HEK293 (cell line): ENCODE results near the gene KAT5.

Source experiments
- CTCF ChIA-PET: fragments of 350-600 bp; formaldehyde crosslinking; extraction: SDS; loops from one replicate; lab custom pipeline; 2021; ENCODE audit warnings: antibody characterized with exemption; lab: Yijun Ruan, JAX
- POLR2A ChIA-PET: fragments of 300-600 bp; formaldehyde crosslinking; extraction: SDS; loops from one replicate; lab custom pipeline; 2020; ENCODE audit warnings: antibody characterized with exemption, inconsistent platforms; lab: Yijun Ruan, JAX
- H3K27ac ChIP-seq: fragments of 200-500 bp; sonication (Bioruptor generic); 2 replicates; pipeline ENCODE4 v1.5.1; 2014; ENCODE audit warnings: low read depth, low read length, control low read depth, inconsistent platforms; ENCODE audit errors: extremely low read depth
- H3K36me3 ChIP-seq, 2 experiments: fragments of 200-500 bp in 1 of 2; sonication (Bioruptor generic) in 1 of 2; 1 replicate in 1 of 2; 2 replicates in 1 of 2; pipeline ENCODE4 v1.5.1; 2014 to 2017; ENCODE audit warnings: inconsistent platforms in 2 of 2, low read length in 2 of 2; ENCODE audit not compliant: control insufficient read depth in 2 of 2, insufficient read depth in 1 of 2
- H3K4me1 ChIP-seq: fragments of 200-500 bp; sonication (Bioruptor generic); 2 replicates; pipeline ENCODE4 v1.5.1; 2014; ENCODE audit warnings: mild to moderate bottlenecking, low read length, inconsistent platforms; ENCODE audit not compliant: control insufficient read depth, insufficient read depth
- H3K4me3 ChIP-seq: 2 replicates; pipeline ENCODE4 v1.5.1; 2011; ENCODE audit warnings: low read depth, mild to moderate bottlenecking, control low read depth, low read length, moderate library complexity
- H3K9me3 ChIP-seq: fragments of 200-500 bp; sonication (Bioruptor generic); 2 replicates; pipeline ENCODE4 v1.5.1; 2014; ENCODE audit warnings: low read depth, low read length, inconsistent platforms; ENCODE audit not compliant: control insufficient read depth, insufficient read depth
- FEZF1 ChIP-seq: fragments of 450-650 bp; formaldehyde crosslinking; IDR thresholded peaks from 2 replicates; pipeline ENCODE4 v1.5.1; 2016; ENCODE audit warnings: missing biosample characterization, missing genetic modification characterization
- GLIS1 ChIP-seq: fragments of 450-650 bp; formaldehyde crosslinking; IDR thresholded peaks from 2 replicates; pipeline ENCODE4 v1.5.1; 2016; ENCODE audit warnings: missing biosample characterization, missing genetic modification characterization
- KLF10 ChIP-seq: fragments of 450-650 bp; IDR thresholded peaks from 2 replicates; pipeline ENCODE4 v1.5.1; 2018; ENCODE audit warnings: missing biosample characterization, mild to moderate bottlenecking, missing genetic modification characterization
- KLF17 ChIP-seq: fragments of 450-650 bp; formaldehyde crosslinking; IDR thresholded peaks from 2 replicates; pipeline ENCODE4 v1.5.1; 2016; ENCODE audit warnings: missing biosample characterization, missing genetic modification characterization
- SP2 ChIP-seq: fragments of 450-650 bp; formaldehyde crosslinking; IDR thresholded peaks from 2 replicates; pipeline ENCODE4 v1.5.1; 2016; ENCODE audit warnings: missing biosample characterization, missing genetic modification characterization
- TCF7L2 ChIP-seq: IDR thresholded peaks from 2 replicates; pipeline ENCODE4 v1.6.1; 2011; ENCODE audit warnings: low read depth, mild to moderate bottlenecking, inconsistent platforms, low read length, moderate library complexity, borderline replicate concordance
- YY1 ChIP-seq: fragments of 450-650 bp; formaldehyde crosslinking; IDR thresholded peaks from 2 replicates; pipeline ENCODE4 v1.5.1; 2018; ENCODE audit warnings: missing biosample characterization, missing genetic modification characterization
- ZBTB48 ChIP-seq: fragments of 450-650 bp; formaldehyde crosslinking; IDR thresholded peaks from 2 replicates; pipeline ENCODE4 v1.5.1; 2016; ENCODE audit warnings: missing biosample characterization, missing genetic modification characterization
- ZFHX2 ChIP-seq: fragments of 450-650 bp; formaldehyde crosslinking; conservative IDR thresholded peaks from 2 replicates; pipeline ENCODE4 v1.5.1; 2016; ENCODE audit warnings: missing biosample characterization, missing genetic modification characterization
- ZFP37 ChIP-seq: fragments of 450-650 bp; formaldehyde crosslinking; IDR thresholded peaks from 2 replicates; pipeline ENCODE4 v1.5.1; 2016; ENCODE audit warnings: missing biosample characterization, missing genetic modification characterization
- ZIC2 ChIP-seq: fragments of 450-650 bp; formaldehyde crosslinking; IDR thresholded peaks from 2 replicates; pipeline ENCODE4 v1.5.1; 2016; ENCODE audit warnings: missing biosample characterization, missing genetic modification characterization
- ZNF155 ChIP-seq: fragments of 450-650 bp; formaldehyde crosslinking; IDR thresholded peaks from 2 replicates; pipeline ENCODE4 v1.5.1; 2016; ENCODE audit warnings: missing biosample characterization, missing genetic modification characterization
- ZNF184 ChIP-seq: fragments of 450-650 bp; IDR thresholded peaks from 2 replicates; pipeline ENCODE4 v1.5.1; 2018; ENCODE audit warnings: missing biosample characterization, mild to moderate bottlenecking, missing genetic modification characterization
- ZNF280C ChIP-seq: fragments of 450-650 bp; formaldehyde crosslinking; IDR thresholded peaks from 2 replicates; pipeline ENCODE4 v1.5.1; 2016; ENCODE audit warnings: missing biosample characterization, missing genetic modification characterization
- ZNF37A ChIP-seq: fragments of 450-650 bp; IDR thresholded peaks from 2 replicates; pipeline ENCODE4 v1.5.1; 2018; ENCODE audit warnings: missing biosample characterization, missing genetic modification characterization
- ZNF391 ChIP-seq: fragments of 450-650 bp; formaldehyde crosslinking; IDR thresholded peaks from 2 replicates; pipeline ENCODE4 v1.5.1; 2016; ENCODE audit warnings: low read depth, missing biosample characterization, missing genetic modification characterization, borderline replicate concordance
- ZNF624 ChIP-seq: fragments of 450-650 bp; formaldehyde crosslinking; IDR thresholded peaks from 2 replicates; pipeline ENCODE4 v1.5.1; 2017; ENCODE audit warnings: missing biosample characterization, missing genetic modification characterization
- ZNF692 ChIP-seq: fragments of 450-650 bp; formaldehyde crosslinking; IDR thresholded peaks from 2 replicates; pipeline ENCODE4 v1.5.1; 2016; ENCODE audit warnings: missing biosample characterization, missing genetic modification characterization
- ZNF747 ChIP-seq: fragments of 450-650 bp; formaldehyde crosslinking; IDR thresholded peaks from 2 replicates; pipeline ENCODE4 v1.5.1; 2016; ENCODE audit warnings: missing biosample characterization, missing genetic modification characterization
- ZSCAN30 ChIP-seq: fragments of 450-650 bp; IDR thresholded peaks from 2 replicates; pipeline ENCODE4 v1.5.1; 2018; ENCODE audit warnings: missing biosample characterization, mild to moderate bottlenecking, missing genetic modification characterization, moderate library complexity
- ZXDB ChIP-seq: fragments of 450-650 bp; formaldehyde crosslinking; IDR thresholded peaks from 2 replicates; pipeline ENCODE4 v1.5.1; 2016; ENCODE audit warnings: missing biosample characterization, missing genetic modification characterization
- TF ChIP-seq, protein P1 (sequence below): fragments of 450-650 bp; formaldehyde crosslinking; IDR thresholded peaks from 2 replicates; pipeline ENCODE4 v1.5.1; 2016; ENCODE audit warnings: missing biosample characterization, missing genetic modification characterization
- TF ChIP-seq, protein P2 (sequence below): fragments of 450-650 bp; formaldehyde crosslinking; conservative IDR thresholded peaks from 2 replicates; pipeline ENCODE4 v1.5.1; 2016; ENCODE audit warnings: low read depth, missing biosample characterization, missing genetic modification characterization
- TF ChIP-seq, protein P3 (sequence below): fragments of 450-650 bp; formaldehyde crosslinking; IDR thresholded peaks from 2 replicates; pipeline ENCODE4 v1.5.1; 2016; ENCODE audit warnings: missing biosample characterization, missing genetic modification characterization

The KAT5 gene

DNA sequence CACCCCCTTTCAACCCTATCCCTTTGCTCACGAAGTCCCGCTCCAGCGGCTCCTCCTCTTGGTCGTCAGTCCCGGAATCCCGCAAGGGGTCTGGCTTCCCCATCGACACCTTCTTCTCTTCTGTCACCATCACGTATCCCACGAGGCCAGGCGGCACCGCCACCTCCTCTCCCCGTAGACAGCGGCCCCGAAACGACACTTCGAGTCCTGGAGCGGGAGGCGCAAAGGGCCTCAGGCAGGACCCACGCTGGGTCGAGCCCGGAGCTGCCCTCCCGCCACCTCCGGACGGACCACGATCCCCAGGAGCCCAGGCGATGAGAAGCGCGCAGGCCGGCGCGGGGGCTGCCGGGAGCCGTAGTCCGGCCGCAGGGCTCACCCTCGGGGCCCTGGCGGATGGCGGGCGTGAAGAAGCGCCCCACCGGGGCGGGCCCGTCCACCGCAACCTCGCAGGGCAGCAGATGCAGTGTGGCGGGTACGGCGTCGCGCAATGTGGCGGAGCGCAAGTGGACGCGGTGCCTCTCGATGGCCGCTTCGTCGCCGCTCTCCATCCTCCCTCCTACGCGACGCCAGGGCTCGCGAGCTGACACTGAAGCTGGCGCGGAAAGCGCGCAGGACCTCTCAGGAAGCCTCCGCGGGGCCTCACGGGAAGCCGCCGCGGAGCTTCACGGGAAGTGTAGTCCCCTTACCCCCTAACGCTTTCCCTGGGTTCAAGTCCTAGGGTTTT lies 8.3 kb downstream of the KAT5 start, which contains the start of gene RNASEH2C:
TSS of gene RNASEH2C (minus strand) at position 588 of the 724 bp plus-strand sequence. CDS start at position 548, 40 bp downstream.
- Histone ChIP-seq H3K9me3 (no peaks in the 10 kb centered on the region), H3K4me1 (no peaks in the 10 kb centered on the region), H3K4me3 (peak within 1 kb of the TSS; percentile 90), H3K27ac (peak within 1 kb of the TSS; percentile 76), H3K36me3 (peaks cover 0 to 47% of the 10 kb centered on the region in 2 experiments; a peak in 2 of 3 replicates)
- POLR2A ChIA-PET, result interaction anchor here (0.6 to 2.5 kb wide), 35 partner anchors 8 to 568 kb away, joined by 3 to 55 read pairs (median 4); partner anchors contain the start of genes AP5B1, CCDC85B, CFL1 and FAM89B
- CTCF ChIA-PET, result interaction anchor here (0.6 to 2.2 kb wide), 10 partner anchors 8 to 302 kb away, joined by 3 to 17 read pairs (median 4); partner anchors contain the start of genes FIBP and KAT5
- TF ChIP-seq, protein P1, sequence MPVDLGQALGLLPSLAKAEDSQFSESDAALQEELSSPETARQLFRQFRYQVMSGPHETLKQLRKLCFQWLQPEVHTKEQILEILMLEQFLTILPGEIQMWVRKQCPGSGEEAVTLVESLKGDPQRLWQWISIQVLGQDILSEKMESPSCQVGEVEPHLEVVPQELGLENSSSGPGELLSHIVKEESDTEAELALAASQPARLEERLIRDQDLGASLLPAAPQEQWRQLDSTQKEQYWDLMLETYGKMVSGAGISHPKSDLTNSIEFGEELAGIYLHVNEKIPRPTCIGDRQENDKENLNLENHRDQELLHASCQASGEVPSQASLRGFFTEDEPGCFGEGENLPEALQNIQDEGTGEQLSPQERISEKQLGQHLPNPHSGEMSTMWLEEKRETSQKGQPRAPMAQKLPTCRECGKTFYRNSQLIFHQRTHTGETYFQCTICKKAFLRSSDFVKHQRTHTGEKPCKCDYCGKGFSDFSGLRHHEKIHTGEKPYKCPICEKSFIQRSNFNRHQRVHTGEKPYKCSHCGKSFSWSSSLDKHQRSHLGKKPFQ (tag by site-specific recombination), result no peak
- TF ChIP-seq ZNF37A (tag by site-specific recombination) (no peak), ZNF747 (tag by site-specific recombination) (no peak), ZBTB48 (tag by site-specific recombination) (peak; percentile 96), ZNF692 (tag by site-specific recombination) (peak; percentile 72), YY1 (tag by site-specific recombination) (peak; percentile 84), SP2 (no peak; the same call in 1 of the 2 replicates), ZXDB (tag by site-specific recombination) (peak; percentile 88), ZNF184 (tag by site-specific recombination) (no peak), GLIS1 (tag by site-specific recombination) (peak; percentile 54; the same call in 1 of the 2 replicates), ZNF155 (tag by site-specific recombination) (no peak), ZFP37 (tag by site-specific recombination) (peak; percentile 57), ZNF280C (tag by site-specific recombination) (no peak), KLF17 (tag by site-specific recombination) (peak; percentile 67), FEZF1 (tag by site-specific recombination) (no peak), ZNF624 (tag by site-specific recombination) (no peak), ZSCAN30 (tag by site-specific recombination) (no peak; the same call in 1 of the 2 replicates), ZIC2 (tag by site-specific recombination) (peak; percentile 34), KLF10 (no peak), ZNF391 (tag by site-specific recombination) (no peak; the same call in 1 of the 2 replicates), TCF7L2 (no peak), ZFHX2 (tag by site-specific recombination) (peak; percentile 86)
- TF ChIP-seq, protein P2, sequence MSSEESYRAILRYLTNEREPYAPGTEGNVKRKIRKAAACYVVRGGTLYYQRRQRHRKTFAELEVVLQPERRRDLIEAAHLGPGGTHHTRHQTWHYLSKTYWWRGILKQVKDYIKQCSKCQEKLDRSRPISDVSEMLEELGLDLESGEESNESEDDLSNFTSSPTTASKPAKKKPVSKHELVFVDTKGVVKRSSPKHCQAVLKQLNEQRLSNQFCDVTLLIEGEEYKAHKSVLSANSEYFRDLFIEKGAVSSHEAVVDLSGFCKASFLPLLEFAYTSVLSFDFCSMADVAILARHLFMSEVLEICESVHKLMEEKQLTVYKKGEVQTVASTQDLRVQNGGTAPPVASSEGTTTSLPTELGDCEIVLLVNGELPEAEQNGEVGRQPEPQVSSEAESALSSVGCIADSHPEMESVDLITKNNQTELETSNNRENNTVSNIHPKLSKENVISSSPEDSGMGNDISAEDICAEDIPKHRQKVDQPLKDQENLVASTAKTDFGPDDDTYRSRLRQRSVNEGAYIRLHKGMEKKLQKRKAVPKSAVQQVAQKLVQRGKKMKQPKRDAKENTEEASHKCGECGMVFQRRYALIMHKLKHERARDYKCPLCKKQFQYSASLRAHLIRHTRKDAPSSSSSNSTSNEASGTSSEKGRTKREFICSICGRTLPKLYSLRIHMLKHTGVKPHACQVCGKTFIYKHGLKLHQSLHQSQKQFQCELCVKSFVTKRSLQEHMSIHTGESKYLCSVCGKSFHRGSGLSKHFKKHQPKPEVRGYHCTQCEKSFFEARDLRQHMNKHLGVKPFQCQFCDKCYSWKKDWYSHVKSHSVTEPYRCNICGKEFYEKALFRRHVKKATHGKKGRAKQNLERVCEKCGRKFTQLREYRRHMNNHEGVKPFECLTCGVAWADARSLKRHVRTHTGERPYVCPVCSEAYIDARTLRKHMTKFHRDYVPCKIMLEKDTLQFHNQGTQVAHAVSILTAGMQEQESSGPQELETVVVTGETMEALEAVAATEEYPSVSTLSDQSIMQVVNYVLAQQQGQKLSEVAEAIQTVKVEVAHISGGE (tag by site-specific recombination), result peak; percentile 56; the same call in 1 of the 2 replicates
- TF ChIP-seq, protein P3, sequence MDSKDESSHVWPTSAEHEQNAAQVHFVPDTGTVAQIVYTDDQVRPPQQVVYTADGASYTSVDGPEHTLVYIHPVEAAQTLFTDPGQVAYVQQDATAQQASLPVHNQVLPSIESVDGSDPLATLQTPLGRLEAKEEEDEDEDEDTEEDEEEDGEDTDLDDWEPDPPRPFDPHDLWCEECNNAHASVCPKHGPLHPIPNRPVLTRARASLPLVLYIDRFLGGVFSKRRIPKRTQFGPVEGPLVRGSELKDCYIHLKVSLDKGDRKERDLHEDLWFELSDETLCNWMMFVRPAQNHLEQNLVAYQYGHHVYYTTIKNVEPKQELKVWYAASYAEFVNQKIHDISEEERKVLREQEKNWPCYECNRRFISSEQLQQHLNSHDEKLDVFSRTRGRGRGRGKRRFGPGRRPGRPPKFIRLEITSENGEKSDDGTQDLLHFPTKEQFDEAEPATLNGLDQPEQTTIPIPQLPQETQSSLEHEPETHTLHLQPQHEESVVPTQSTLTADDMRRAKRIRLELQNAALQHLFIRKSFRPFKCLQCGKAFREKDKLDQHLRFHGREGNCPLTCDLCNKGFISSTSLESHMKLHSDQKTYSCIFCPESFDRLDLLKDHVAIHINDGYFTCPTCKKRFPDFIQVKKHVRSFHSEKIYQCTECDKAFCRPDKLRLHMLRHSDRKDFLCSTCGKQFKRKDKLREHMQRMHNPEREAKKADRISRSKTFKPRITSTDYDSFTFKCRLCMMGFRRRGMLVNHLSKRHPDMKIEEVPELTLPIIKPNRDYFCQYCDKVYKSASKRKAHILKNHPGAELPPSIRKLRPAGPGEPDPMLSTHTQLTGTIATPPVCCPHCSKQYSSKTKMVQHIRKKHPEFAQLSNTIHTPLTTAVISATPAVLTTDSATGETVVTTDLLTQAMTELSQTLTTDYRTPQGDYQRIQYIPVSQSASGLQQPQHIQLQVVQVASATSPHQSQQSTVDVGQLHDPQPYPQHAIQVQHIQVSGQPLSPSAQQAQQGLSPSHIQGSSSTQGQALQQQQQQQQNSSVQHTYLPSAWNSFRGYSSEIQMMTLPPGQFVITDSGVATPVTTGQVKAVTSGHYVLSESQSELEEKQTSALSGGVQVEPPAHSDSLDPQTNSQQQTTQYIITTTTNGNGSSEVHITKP (tag by site-specific recombination), result no peak; the same call in none of the 2 replicates
